GF-D8 (cell line): ENCODE data around the gene GIPC3.
"Not testable (repeated sequence)": the region's sequence is repeated elsewhere in the genome, so short reads cannot be mapped to it uniquely, and the experiment has no call there.

Experiments
- DNase-seq: peaks from one replicate; lab custom pipeline; 2025; lab: John Stamatoyannopoulos, UW

The GIPC3 gene

DNA sequence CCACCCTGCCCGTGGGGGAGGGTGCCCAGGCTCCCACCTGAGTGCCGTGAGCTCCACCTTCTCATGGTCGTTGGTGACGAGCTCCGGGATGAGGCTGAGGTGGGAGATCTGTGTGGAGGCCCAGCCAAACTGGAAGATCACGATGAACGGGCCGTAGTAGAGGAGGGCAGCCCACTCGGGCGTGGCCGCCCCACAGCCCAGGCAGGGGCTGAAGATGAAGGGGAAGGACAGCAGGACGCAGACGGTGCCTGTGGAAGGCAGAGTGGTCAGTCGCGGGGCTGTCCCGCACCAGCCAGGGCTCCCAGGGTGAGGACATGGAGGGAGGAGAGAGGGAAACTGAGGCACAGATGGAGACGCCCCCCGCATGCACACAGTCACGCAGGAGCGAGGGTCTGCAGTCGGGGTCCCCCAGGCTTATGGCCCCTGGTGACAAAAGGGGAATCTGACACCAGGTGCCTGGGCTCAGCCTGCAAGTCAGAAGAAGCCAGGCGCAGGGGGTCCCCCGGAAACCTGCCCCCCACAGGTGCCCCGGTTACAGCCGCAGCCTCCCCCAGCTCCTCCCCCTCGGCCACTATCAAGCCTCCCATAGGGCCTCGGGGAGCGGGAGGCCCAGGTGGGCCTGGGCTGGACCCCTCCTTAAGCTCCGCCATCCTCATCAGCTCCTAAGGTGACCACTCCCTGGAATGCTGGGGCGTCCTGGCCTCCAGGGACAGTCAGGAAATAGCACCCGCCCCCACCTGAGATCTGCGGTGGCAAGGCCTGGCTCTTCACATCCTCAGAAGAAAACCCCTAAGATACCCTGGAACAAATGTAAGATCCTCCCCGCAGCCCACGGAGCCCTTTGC, 34.1 kb upstream of the GIPC3 start:
- DNase-seq, result no peak

DNA sequence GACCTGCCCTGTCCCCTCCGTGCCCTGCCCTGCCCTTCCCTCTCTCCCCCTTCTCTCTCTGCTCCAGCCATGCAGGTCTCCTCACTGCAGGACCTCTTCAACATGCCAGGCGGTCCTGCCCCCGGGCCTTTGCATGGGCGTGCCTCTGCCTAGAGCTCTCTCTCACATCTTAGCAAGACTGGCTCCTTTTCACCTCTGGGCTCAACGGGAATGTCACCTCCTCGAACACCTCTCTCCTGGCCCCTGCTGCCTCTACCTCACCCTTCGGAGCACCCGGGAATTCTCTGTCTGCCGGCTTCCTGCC, 33.5 kb upstream of the GIPC3 start:
- no peak for DNase-seq

DNA sequence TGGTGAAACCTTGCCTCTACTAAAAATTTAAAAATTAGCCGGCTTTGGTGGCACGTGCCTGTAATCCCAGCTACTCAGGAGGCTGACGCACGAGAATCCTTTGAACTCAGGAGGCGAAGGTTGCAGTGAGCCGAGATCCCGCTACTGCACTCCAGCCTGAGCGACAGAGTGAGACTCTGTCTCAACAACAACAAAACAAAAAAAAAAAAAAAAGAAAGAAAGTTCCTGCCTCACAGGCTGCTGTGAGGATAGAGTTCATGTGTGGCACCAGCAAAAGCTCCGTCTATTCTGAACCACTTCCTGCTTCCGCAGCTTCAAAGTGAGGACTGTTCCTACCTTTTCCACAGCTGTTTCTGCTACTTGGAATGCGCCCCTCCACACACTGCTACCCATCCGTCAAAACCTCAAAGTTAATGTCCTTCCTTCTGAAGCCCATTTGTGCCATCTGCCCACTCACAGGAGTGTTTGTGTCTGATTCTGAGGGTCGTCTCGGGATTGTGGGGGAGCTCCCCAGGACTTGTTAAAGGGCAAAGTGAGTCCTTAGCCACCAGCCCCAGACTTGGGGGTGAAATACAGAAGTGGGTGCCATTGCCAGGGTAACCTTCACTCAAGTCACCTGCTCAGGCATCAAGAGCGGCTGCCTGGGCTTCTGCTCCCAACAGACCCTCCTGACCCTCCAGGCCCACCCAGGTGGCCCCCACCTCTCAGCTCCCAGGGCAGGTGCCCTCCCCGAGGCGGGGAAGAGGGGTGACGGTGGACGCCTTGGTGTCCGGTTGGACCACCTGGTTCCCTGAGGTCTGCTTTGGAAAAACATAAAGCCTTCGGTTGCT, 30.8 kb upstream of the GIPC3 start:
- DNase-seq, result no peak

DNA sequence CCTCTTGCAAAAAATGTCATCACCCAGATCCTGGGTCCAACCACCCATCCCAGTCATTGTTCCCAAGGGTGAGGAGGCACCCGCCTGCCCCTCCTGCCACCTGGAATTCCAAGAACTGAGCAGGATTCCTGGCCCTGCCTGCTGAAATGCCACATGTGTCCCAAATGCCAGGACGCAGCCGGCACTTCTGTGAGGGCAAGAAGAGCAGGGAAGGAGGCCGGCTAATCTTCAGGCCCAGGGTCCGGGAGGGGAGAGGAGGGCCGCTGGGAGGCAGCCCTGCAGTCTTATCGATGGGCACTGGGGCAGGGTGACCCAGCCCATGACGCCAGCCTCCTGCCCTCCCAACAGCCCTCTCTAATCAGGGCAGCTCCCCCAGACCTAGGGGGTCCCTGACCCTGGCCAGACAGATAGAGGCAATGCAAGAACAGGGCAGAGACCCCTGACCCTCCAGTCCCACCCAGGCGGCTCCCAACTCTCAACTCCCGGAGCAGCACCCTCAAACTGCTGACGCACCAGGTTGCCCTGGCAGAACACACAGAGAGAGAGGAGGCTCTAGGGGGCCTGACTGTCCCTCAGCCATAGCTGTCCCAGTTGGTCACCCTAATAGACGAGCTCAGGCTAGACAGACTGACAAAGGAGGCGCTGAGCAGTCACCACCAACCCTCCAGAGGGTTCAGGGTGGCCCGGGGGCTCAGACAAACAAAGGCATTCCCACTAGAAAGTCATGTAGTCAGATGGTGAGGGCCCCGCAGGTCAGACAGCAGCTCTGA, 29.4 kb upstream of the GIPC3 start:
- no peak for DNase-seq

DNA sequence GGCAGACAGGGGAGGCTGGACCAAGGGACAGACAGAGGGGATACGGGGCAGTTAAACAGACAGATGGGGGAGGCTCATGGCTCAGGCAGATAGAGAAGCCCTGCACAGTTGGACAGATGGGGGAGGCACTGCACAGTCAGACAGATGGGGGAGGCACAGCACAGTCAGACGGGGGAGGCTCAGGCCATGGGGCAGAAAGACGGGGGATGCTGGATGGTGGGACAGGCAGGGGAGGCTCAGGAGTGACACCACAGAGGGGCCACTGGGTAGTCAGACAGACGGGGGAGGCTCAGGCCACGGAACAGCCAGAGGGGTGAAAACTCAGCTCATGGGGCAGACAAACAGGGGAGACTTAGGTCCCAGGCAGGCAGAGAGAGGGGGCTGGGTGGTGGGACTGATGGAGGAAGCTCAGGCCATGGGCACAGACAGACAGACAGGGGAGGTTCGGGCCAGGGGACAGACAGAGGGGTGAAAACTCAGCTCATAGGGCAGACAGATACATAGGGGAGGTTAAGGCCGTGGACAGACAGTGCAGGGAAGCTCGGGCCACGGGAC, 28.8 kb upstream of the GIPC3 start:
- DNase-seq, result no peak

DNA sequence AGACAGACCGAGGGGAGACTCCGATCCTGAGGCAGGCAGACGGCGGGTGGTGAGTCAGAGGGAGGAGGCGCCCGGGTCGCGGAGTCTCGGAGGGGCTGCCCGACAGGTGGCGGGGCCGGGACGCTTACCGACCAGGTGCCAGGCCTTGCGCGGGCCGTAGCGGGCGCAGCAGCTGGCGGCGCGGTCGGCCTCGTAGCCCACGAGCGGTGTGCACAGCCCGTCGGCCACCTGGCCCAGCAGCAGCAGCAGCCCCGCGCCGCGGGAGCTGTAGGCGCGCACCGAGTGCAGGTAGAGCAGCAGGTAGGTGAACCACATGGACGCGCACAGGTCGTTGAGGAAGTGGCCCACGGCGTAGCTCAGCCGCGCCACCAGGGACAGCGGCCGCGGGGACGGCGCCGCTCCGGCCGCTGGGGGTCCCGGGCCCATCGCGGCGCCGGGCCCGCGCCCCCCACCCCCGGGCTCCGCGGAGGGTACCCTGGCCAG, 28.3 kb upstream of the GIPC3 start:
- DNase-seq, result no peak

DNA sequence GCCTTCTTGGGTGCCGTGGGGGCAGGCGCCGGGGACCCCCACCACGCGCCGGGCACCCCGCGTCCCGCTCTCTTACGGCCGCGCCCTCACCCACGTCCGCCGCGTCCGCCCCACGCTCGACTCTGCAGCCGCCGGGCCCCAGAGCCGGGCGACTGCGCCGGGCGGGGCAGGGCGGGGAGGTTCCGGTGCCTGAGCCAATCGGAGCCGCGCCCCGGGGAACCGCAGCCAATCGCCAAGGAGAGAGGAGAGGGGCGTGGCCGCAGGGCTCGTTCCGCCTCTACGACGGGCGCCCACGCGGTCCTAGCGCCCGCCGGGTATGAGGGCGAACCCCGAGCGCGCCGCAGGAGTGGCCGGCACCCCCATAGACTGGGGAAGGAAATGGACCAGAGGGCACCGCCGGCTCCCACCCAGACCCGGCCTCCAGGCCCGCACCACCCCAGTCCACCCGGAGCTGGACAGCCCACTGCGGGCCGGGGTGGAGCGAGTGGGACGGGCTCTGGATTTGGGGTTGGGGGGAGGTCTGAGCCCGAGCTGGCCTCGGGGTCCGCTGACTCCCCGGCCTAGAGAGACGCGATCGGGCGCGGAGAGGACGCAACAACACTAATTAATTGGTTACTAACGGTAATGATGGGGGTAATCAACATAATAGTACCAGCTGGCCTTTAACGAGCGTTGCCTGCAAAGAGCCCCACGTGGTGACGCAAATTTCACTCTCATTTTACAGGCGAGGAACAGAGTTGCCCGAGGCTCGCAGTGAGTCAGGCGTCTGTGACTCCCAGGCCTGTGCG, 27.6 kb upstream of the GIPC3 start, which contains the start of gene MFSD12:
Gene MFSD12, minus strand, starts transcription at position 126 of the 788 bp plus-strand sequence. CDS start 183 bp downstream, outside the sequence.
- peak; percentile 76 for DNase-seq

DNA sequence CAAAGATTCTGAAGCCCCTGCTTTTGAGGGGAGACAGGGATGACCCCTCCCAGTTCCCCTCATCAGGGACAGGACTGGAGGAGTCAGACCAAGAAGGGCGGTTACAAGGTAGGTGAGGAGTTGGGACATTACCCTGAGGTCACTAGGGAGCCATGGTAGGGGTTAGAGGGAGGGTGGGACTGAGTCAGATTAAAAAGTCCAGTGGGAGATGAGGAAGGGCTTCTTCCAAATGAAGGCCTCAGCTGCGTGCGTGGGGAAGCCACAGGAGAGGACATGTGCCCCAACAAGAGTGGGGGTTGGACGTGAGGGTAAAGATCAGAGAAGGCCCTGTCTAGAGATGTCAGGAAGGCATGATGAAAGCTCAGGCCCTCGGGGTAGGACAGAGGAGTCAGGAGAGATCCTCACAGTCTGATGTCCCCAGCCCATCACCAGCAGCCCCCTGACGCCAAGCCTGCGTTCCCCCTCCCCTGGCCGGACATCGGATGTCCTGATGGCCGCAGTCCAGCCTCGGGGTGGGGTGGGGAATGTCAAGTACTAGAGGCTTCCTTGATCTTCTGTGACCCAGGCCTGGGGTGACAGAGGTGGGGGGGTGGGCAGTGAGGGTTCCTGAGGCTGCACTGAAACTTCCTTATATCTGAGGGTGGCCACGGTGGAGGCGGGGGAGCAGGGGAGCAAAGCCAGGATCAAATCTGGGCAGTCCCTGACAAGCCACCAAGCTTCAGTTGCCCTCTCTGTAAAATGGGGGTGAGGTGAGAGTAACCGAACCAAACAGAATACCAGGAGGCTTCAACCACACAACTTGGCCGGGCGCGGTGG, 21.4 kb upstream of the GIPC3 start:
- DNase-seq, result no peak

DNA sequence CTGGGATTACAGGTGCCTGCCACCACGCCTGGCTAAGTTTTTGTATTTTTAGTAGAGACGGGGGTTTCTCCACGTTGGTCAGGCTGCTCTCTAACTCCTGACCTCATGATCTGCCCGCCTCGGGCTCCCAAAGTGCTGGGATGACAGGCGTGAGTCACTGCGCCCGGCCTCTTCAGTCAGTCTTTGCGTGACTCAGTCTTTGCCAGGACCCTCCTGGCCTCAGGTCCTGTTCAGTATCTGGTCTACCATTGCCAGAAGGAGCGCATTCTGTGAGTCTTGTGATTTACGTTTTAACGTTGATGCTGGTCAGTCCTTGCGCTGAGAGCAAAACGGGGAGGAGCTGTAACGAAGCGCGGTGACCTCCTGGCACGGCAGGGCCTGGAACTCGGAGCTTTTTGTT, 20.1 kb upstream of the GIPC3 start:
- DNase-seq, result no peak

DNA sequence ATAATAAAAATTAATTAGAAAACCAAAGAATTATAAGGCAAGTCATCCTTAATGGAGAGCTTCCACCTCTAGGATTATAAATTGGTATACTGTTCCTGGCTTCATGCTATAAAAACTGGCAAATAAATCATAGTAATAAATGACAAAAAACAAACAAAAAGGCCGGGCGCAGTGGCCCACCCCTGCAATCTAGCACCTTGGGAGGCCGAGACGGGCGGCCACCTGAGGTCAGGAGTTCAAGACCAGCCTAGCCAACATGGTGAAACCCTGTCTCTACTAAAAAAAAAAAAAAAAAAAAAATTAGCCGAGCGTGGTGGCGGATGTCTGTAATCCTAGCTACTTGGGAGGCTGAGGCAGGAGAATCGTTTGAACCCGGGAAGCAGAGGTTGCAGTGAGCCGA, 15.2 kb upstream of the GIPC3 start:
- DNase-seq, result not testable (repeated sequence)

DNA sequence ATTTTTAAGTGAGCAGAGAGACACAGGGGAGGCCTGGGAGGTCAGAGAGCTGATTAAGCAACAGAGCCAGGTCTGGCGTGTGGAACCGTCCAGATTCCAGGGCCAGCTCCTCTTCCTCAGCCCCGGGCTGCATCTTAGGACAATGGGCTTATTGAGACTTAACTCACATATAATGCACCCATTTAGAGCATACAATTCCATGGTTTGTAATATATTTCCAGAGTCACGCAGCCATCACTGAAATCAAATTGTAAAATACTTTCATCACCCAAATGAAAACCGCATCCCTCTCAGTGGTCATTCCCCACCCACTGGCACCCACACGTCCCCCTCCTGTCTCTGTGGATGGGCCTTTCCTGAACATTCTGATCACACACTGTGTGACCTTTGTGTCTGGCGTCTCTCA, 14.7 kb upstream of the GIPC3 start:
- no peak for DNase-seq

DNA sequence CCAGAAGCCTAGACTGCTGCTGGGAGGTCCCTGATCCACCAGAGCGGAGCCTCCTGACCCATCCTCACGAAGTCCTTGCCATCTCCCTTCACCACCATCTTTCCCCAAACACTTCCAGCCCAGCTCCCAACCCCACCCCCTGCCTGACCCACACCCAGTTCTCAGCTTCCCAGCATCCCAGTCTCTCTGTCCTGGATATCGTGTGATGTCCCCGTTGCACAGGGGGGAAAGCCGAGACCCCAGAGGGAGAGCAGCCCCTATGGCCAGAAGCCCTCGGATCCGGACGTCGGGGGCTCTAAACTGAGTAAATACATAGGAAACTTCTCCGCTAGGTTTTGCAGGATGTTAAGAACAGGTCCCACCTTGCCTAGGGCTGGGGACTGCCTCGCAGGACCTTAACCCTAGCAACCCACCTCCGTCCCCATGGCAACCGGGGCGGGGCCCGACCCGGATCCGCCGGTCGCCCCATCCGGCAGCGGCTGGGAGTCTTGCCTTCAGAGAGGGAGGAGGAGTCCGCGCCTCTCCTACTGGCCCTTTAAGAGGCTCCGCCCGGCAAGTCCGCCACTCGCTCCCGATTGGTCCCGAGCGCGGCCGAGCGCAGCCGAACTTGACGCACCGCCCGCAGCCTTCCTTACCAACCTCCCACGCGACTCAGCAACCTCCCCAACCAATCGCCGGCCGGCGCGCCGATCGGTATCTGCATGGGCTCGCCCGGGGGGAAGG, 13.0 kb upstream of the GIPC3 start:
- DNase-seq, result peak; percentile 98

DNA sequence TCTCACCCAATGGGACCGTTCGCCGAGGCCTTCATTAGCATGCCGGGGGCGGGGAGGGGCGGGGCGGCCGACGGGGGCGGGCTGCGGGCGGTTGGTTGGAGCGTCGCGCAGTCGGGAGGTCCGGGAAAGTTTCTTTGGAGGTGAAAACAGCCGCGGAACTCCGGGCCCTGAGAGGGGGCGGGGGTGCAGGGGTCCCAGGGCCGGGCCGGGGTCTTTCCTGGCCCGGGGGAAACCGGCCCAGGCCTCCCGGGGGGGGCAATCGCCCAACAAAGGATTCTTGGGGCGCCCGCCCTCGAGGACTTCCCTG, 12.5 kb upstream of the GIPC3 start, which contains the start of gene HMG20B:
Gene HMG20B, plus strand, starts transcription at position 90 of the 307 bp plus-strand sequence. CDS start 366 bp downstream, outside the sequence.
- DNase-seq, result no peak

DNA sequence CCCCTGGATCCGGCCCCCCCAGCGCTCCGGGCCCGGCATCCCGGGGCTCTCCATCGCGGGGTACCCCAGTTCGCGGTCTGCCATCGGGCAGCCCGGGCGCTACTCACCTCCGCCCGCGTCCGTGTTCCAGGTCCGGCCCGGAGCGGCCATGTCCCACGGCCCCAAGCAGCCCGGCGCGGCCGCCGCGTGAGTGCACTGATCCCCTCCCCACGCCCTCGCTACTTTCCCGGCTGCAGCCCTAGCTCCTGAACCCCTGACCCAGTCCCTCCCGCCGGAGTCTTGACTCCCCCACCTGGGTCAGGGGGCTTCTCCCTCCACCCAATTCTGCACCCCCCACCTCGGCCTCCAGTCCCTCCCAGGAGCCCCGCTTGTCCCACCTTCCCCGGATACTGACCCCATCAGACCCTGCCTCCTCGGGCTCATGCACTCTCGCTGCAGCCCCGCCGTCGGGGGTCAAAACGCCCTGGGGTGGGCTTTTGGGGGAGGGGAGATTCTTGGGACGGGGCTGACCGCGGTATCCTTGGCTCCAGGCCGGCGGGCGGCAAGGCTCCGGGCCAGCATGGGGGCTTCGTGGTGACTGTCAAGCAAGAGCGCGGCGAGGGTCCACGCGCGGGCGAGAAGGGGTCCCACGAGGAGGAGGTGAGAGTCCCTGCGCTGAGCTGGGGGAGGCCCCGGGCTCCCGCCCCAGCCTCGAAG, 12.0 kb upstream of the GIPC3 start:
- no peak for DNase-seq

DNA sequence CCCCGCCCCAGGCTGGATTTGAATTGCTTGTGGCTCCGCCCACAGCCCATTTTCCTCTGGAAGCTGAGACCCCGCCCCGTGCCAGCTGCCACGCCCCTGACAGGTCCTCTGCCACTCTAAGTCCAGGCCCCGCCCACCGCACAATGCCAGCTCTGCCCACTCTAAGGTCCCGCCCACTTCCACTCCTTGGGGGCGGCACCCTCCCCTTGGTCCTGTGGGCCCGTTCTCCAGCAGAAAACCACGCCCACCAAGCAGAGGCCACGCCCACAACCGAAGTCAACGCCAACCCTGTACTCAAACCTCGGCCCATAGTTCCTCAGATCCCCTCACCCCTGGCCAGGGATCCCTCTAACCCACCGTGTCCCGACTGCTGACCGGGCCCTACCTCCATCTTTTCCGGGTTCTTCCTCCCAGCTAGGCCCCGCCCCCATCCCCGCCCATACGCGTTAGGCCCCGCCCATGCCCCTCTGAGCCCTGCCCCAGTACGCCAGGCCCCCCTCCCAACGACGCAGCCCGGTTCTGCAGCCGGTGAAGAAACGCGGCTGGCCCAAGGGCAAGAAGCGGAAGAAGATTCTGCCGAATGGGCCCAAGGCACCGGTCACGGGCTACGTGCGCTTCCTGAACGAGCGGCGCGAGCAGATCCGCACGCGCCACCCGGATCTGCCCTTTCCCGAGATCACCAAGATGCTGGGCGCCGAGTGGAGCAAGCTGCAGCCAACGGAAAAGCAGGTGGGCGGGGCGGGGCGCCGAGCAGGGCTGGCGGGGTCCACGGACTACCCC, 11.2 kb upstream of the GIPC3 start:
- peak; percentile 92 for DNase-seq

DNA sequence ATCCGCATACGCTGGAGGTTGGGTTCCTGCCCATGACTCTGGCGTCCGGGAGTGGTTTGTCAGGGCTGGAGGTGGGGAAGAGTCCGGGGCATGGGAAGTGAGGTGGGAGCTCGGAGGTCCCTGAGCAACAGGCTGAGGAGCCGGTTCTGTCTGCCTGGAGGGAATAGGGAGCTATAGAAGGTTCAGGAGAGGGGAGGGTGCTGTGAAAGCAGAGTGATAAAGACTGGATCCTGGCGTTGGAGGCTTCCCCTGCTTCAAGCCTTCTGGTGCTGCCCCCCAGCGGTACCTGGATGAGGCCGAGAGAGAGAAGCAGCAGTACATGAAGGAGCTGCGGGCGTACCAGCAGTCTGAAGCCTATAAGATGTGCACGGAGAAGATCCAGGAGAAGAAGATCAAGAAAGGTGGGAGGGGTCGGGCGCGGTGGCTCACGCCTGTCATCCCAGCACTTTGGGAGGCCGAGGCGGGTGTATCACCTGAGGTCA, 10.0 kb upstream of the GIPC3 start:
- DNase-seq, result peak; percentile 27

DNA sequence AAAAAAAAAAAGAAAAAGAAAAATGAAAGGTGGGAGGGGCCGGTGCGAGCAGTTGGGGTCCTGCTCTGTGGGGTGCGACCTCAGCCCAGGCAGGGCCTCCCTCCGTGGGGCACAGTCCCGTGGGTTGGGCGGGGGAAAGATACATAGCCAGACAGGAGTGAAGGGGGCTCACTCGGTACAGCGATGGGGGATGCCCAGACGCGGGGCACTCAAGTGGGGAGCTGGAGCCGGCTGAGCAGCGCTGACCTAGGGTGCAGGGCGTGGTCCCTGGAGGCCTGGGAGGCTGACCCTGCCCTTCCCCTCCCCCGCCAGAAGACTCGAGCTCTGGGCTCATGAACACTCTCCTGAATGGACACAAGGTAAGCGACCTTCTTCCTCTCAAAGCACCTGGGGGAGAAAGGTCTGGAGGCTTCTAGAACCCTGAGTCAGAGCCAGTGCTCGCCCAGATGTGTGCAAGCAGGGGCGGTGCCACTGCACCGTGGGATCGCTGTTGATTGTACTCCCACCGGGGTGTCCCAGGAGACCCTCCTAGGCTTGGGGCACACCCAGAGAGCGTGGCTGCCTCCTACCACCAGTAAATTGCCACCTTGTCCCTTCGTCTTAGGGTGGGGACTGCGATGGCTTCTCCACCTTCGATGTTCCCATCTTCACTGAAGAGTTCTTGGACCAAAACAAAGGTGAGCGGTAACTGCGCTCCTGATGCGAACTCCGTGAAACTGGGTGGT, 9.2 kb upstream of the GIPC3 start:
- no peak for DNase-seq
